ENCODE data around the gene SLIT2.
A peak's percentile ranks its signal among the peaks of the same experiment; 100 is the strongest.

SLIT2 gene, protein sequence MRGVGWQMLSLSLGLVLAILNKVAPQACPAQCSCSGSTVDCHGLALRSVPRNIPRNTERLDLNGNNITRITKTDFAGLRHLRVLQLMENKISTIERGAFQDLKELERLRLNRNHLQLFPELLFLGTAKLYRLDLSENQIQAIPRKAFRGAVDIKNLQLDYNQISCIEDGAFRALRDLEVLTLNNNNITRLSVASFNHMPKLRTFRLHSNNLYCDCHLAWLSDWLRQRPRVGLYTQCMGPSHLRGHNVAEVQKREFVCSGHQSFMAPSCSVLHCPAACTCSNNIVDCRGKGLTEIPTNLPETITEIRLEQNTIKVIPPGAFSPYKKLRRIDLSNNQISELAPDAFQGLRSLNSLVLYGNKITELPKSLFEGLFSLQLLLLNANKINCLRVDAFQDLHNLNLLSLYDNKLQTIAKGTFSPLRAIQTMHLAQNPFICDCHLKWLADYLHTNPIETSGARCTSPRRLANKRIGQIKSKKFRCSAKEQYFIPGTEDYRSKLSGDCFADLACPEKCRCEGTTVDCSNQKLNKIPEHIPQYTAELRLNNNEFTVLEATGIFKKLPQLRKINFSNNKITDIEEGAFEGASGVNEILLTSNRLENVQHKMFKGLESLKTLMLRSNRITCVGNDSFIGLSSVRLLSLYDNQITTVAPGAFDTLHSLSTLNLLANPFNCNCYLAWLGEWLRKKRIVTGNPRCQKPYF (N-terminal part only)

DNA sequence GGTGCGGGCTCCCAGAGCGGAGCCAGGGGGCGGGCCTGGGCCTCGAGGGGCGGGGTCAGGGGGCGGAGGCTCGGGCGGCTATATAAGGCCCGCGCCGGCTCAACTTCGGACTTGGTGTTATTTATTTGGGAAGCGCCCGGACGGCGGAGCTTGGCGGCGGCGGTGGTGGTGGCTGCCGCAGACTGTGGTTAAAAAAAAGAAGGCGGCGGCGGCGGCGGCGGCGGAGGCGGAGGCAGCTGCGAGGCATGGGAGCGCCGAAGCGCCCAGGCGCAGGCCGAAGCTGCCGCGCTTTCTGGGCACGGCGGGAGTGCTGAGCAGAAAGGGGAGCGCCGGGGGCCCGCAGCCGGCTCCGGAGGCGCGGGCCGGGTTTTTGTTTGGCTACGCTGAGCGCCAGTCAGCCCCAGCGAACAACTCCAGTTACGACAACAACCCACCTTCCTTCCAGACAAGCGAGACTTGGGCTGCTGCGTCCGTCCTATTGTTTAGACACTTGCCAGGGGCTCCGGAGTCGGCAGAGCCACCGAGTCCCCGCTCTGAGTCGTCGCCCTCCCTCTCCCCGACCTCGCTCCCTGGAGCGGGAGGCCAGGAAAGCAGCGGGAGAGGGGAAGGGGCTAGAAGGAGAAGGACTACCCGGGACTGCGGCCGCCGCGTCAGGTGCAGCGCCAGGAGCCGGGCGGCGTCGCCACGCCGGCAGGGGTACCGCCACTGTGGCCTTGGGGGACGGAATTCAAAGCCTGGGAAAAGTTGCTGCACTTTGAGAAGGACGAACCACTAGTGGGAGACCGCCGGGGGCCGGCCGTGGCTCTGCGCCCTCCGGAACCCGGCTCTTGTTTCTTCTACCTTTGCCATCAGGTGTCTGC, at the start of gene SLIT2:
Gene SLIT2, plus strand, starts transcription at position 110 of the 860 bp plus-strand sequence. CDS start 1,911 bp downstream, outside the sequence.
- peak; percentile 43 for DNase-seq

DNA sequence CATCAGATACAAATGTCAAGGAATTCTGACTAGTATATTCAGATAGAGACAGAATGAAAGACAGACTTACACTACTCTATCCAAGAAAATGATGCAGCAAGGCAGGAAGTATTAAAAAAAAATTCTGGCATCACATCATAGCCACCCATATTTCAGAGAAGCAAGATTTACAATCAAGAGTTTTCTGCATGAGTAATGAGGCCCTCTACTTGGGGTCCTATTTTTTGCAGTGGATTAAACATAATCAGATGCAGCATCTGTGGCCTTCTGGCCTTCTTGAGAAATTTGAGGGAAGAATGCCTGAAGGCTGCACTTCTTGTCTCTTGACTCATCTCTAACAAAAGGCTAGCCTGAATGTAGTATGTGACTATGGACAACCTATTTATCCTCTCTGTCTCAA, 48.2 kb upstream of the SLIT2 start:
- no peak for DNase-seq

DNA sequence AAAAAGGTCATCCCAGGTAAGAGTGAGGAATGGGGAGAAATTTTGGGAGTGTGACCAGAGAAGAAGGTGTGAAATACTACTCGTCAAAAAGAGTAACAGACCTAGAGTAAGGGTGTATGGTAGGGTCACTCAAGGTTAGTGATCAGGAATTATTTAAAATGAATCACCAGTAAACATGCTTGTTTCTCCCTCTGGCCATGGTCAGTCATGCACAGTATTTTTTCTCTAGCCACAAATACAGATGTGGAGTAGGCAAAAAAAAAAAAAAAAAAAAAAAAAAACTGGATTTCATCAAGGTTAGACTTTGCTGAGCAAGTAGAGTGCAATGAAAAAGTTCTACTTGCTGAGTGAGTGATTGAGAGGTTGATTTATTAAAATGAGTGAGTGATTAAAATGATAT, 34.2 kb upstream of the SLIT2 start:
- no peak for DNase-seq

DNA sequence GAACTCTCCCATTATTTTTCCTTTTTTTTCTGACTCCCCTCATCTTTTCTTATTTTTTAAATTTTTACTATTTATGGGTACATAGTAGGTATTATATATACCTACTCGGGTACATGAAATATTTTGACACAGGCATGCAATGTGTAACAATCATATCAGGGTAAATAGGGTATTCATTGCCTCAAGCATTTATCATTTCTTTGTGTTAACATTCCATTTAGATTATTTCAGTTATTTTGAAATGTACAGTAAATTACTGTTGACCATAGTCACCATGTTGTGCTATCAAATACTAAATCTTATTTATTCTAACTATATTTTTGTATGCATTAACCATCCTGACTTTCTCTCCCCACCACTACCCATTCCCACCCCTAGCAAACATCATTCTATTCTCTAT, 33.8 kb upstream of the SLIT2 start:
- DNase-seq, result no peak

DNA sequence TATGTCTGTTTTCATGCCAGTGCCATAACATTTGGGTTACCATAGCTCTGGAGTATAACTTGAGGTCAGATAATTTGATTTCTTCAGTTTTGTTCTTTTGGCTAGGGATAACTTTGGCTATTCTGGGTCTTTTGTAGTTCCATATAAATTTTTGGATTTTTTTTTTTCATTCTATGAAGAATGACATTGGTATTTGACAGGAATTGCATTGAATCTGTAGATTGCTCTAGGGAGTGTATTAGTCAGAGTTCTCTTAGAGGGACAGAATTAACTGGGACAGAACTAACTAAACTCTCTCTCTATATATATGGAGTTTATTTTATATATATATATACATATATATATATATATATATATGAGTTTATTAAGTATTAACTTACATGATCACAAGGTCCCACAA, 32.2 kb upstream of the SLIT2 start:
- no peak for DNase-seq

DNA sequence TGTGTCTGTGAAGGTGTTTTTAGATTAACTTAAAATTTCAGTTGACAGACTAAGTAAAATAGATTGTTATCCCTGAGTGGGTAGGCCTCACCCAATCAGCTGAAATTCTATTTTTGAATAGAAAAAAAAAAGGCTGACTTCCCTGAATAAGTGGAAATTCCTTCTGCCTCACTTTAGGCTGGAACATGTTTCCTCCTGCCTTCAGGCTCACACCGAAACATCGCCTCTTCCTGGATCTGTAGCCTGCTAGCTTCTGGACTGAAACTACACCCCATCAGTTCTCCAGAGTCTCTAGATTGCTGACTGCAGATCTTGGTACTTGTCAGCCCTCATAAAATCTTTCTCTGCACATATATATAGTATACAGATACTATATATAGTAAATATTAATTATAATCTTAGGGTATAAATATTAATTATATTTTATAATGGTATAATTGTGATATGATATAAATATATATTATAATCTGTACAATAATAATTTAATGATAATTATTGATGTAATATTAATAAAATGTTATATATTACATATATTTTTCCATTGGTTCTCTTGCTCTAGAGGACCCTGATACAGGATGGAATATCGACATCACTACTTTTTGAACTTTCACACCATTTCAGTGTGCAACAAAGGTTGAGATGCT, 13.7 kb upstream of the SLIT2 start:
- no peak for DNase-seq

DNA sequence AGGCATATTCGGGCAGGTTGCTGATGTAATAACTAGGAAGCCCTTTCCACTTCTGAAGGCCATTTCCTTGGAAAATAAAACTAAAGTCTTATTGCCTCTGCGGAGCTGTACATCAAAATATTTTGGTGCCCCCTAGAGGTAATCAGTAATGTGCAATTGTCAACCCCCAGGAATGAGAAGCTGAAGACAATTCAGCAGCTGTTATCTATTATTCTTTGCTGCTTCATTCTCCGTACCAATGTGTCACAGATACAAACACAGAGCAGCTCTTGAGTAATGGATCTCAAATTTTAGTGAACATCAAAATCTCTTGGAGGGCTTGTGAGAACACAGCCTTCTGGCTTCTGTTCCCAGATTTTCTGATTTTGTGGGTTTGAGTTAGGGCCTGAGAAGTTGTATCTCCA, 3.5 kb upstream of the SLIT2 start:
- no peak for DNase-seq

DNA sequence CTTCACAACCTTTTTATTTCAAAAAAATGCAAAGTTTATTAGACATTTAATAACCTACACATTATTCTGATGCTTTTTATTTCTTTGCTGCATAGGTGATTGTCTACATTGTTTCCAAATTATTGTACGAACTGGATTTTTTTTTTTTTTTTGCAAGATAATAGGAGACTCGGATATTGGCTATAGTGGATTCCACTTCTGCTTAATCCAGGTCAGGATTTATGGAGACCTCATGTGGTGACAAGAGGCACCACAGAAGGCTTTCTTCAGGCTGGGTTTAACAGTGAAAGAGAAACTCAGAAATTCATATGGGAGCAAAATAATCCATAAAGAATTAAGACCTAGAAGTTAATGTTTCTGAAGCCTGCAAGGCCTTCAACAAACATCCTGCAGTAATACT, 2.4 kb upstream of the SLIT2 start:
- no peak for DNase-seq

DNA sequence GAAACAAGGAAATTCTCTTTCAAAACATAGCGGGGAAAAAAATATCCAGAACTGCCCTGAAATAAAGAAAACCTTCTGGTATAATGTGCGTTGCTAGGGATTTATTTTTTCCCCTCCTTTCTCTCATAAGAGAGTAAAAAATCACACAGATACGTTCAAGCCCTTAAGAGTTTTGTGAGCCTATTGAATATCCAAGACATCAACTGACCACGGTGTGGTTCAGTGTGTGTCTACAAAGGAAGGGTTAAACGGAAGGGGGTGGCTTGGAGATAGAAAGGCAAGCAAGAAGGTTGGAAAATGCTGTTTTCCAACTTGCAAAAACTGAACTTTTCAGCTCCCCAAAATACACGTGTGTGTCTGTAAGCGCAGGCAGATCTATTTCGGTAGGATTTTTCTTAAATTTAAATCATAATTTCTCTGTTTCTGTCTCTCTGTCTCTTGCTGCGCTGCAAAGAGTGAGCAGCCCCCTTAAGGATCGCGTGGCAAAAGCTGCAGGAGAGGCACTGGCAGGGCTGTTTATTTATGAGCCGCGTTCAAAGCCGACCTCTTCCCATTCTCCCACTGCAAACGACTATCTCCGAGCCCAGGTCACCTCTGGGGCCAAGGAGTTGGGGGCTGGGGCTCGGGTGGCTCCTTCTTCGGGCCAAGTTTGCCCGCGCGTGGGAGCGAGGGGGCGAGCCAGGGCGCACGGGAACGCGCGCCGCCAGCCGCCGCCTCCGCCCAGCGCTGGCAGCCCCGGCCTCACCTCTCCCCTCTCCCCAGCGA, 492 bp upstream of the SLIT2 start:
- DNase-seq, result no peak

DNA sequence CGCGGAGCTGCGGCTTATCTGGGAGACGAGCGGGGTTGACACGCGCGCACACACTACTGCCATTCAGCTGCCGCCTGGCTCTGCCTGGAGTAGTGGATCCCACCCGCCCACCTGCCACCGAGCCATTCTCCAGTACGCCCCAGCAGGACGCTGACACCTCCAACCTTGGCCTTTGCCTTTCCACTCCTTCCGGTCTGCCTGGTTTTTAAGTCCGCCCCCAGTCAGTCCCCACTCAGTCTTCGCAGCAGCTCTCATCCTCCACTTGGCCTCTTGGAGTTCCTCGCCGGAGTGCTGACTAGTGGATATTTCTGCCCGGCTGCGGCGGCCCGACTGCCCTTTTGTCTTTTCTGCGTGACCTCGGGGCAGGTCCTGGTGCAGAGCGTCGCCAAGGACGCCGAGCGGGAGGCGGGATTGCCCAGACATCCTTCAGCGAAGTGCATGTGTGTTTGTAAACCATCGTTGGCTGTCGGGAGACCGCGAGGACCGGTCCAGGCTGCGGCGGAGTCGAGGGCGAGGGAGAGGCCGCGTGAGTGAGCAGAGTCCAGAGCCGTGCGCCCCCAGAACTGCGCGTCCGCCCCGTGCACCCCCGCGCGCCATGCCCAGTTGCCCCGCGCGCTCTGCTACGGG, 1.1 kb downstream of the SLIT2 start:
- DNase-seq, result no peak

DNA sequence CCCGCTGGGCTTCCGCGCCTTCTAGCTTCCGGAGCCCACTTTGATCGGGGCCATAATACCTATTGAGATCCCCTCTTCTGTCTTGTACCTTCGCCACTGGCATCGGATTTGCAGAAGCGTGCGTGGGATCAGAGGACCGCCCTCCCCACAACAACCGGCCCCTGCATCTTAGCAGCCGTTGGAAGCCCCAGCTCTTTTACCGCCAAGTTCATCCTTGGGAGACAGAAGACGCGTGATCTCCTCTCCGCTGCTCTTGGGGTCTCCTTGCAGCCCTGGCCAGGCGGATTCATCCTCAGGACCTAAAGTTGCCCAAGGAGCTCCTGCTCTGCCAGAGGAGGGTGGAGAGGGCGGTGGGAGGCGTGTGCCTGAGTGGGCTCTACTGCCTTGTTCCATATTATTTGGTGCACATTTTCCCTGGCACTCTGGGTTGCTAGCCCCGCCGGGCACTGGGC, 1.6 kb downstream of the SLIT2 start:
- DNase-seq, result no peak

DNA sequence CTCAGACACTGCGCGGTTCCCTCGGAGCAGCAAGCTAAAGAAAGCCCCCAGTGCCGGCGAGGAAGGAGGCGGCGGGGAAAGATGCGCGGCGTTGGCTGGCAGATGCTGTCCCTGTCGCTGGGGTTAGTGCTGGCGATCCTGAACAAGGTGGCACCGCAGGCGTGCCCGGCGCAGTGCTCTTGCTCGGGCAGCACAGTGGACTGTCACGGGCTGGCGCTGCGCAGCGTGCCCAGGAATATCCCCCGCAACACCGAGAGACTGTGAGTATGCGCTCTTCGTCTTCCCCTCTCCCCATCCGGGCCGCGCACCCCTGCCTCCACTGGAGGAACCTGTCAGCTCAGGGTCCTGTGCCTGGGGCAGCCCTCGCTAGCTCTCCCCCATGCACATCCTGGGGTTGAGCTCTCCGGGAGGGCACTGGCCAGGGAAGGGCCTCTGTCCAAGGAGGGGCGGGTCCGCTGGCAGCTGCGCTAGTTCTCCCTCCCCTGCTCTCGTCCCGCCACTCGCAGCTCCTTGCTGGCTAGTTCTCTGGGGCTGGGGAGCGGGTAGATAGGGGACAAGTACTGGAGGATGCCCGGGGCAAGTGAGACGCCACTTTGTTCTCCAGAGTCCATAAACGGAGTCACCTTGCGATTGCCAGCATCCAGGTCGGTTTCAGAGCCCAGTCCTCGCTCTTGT, 2.2 kb downstream of the SLIT2 start:
- no peak for DNase-seq

DNA sequence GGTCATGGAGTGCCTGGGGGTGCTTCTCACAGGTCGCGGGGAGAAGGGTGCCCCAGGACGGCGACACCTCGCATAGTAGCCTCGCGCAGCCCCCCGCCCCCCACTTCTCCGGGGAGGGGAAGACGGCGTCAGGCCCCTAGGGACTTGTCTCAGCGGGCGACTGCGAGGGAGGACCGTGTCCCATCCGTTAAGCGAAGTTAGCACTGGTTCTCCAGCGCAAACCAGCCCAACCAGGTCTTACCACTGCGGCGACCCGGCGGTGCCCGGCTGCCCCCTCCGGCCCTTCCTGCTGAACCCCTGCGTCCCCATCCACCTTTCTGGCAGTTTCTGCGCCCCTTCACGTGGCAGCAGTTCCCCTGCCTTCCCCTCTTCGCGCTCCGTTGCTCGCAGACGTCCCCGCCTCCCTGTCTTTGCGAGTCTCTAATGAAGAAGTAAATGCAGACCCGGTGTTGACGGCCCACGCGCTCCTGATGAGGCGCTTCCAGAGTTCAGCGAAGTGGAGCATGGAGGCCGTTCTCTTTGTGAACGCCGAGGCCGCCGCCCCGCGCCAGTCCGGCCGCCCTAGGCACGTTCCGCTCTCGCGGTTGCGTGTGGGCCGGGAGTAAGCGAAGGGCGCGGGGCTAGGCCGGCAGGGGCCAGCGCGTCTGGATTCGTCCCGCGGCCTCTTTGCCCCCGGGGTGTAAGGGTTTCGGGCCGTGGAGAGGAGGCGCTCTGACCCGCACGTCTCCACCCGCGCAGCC, 3.0 kb downstream of the SLIT2 start:
- no peak for DNase-seq

DNA sequence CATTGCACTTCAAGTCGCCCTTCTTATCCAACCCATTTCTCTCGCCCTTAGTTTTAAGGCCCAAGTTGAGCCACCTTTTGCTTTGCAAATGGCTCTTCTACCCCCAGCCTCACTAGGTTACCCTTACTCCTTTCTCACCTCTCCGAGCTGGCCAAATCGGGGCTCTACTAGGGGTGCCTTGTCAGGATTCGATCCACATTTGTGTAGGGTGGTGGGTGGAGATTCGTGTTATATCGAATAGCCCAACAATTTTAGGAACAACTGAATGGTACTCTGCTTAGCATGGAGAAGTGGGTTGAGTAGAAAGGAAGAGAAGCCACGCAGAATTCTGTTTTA, 3.5 kb downstream of the SLIT2 start:
- no peak for DNase-seq

DNA sequence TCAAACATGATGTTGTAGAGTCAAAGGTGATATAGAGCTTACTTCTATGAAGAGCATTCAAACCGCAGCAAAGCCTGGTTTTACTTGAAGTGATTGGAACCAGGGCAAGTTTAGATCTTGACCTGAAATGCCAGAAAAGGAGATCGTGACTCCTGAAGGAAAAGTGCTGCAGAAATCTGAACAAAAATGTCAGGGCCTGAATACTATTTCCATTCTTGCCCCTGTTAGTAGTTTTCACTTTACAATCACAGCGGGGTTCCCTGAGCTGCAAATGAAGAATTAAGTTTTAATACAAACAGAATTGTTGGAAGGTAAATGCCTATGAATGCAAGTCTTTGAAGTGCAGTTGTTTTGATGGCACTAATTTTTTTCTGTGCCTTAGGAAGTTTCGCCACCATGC, 4.1 kb downstream of the SLIT2 start:
- DNase-seq, result no peak

DNA sequence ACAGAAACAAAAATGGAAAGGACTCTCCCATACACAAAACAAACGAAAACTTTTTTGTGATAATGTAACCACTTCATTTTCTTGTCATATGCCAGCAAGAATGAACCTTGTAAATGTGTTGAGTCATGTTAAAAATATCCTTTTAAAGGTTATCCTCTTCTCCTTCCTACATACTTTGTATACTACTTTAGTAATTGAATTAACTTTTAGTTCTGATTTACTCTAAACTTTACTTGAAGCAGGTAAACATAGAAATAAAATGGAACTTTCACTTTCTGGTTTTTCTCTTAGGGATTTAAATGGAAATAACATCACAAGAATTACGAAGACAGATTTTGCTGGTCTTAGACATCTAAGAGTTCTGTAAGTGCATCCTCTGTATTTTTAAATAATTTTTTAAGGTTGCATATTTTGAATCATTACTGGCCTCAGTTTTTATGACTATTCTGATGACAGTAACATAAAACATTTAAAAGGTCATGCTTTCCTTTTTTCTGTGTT, 4.7 kb downstream of the SLIT2 start:
- no peak for DNase-seq

DNA sequence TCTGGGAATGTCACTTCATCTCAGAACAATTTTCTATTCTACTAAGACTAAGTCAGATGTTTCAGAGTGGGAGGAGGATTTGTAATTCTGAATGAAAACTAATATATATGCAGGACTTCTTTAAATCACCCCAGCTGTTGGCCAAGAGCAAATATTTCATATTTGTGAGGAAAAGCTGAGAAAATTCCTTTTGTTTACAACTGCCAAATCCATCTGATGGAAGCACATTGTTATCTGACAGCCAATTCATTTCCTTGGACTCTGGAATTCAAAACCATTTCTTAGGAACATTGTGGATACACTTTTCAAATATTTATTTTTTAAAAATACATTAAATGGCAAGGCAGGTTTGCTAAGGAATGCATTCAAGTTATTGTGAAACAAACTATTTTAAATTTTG, 8.0 kb downstream of the SLIT2 start:
- no peak for DNase-seq

DNA sequence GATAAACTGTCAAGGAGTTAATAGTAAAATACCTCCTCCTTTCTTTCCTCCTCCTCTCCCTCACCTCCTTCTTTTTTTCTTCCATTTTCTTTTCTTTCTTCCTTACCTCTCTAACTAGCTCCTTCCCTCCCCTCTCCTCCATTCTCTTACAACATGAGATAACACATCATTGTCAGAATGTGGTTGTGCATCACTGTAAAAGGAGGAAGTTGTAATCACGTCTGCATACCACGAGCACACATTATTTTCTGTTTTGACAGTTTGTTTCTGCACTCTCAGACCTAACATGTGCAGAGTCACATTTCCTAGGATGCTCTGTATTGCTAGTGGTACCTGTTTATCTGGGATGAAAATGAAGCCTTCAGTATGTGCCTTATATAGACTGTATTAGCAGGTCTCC, 9.1 kb downstream of the SLIT2 start:
- no peak for DNase-seq

DNA sequence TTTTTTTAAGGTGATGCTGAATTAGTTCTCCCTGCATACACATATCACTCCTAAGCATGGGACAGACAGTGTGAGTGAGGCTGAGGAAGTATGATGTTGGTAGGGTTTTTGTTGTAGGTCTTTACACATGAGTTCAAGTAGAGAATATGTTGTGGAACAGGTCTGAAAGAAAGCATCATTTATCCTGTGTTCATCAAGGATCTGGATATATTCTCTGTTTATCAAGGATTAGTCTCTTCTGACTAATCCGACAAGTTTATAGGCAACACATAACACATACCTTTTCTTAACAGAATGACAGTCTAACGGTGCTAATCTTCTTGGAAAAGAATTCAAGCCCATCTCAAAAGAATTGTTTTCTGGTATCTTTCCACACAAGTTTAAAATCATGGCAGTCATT, 10.5 kb downstream of the SLIT2 start:
- no peak for DNase-seq

DNA sequence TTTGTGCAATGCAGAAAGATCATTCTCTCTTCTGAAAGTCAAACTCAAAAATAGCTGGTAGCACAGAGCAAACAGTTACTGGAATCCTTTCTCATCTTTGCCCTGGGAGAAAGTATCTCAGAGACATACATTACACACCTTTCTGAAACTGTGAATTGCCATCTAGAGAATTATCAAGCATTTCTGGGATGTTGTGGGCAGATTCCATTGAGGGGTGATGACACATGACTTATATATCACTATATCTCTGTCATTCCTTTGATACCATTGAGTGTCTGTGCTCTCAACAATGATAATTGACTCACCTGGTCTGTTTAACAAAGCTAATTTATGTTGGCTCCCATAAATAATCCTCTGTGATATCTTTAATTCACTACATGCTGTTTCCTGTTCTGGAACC, 13.0 kb downstream of the SLIT2 start:
- no peak for DNase-seq
